ENCODE results near the gene PDIK1L. TPM values are rescaled to one million over a fixed set of nuclear protein-coding genes. Genes with fewer than 3 reads are reported as not detected.

The PDIK1L gene
- total RNA-seq, 2 experiments from 2014 or later = 11.7 to 13.4 TPM

DNA sequence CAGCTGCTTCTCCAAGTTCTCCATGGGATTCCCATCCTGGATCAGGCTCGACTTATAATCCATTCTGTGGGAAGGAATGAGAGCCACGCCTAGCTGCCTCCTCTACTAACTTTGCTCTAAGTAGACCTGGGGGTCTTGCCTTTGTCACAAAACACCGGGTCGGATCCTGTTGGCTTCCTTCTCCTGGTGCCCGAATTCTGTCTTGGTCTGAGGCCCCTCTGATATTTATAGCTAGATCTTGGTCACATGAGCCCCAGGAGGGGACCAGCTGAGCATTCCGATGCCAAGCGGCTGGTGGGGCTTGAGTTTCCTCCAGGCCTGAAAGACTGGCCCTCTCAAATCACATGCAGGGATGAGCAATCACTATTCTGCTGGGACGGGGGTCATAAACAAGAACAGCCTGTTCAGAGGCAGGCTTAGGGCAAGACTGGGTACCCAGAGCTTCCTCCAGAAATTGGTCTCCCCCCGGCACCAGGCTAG lies 44.2 kb upstream of the PDIK1L start, which contains the start of gene TRIM63:
TSS of gene TRIM63 (minus strand) at position 199 of the 480 bp plus-strand sequence. CDS start at position 63, 136 bp downstream.
- Mint-ChIP-seq H3K27me3 (peaks cover 6% of the 10 kb centered on the region), H3K36me3 (ENCODE audit: low read depth) (no peaks in the 10 kb centered on the region)

DNA sequence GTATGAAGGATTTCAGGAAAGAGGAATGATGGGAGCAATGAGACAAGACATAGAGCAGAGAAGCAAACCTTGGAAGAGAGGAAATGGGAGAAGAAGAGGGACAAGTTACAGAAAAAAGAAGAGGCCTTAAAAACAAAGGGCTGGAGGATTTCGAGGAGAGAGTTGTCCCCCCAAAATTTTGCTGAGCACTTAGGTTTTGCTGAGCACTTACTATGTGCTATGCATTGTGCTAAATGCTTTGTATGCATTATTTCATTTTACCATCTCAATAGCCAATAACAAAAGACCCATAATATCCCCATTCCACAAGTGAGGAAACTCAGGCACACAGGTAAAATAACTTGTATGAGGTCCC lies 41.7 kb upstream of the PDIK1L start:
- no peaks in the 10 kb centered on the region for H3K9me3 Mint-ChIP-seq
- TF ChIP-seq, protein P1, sequence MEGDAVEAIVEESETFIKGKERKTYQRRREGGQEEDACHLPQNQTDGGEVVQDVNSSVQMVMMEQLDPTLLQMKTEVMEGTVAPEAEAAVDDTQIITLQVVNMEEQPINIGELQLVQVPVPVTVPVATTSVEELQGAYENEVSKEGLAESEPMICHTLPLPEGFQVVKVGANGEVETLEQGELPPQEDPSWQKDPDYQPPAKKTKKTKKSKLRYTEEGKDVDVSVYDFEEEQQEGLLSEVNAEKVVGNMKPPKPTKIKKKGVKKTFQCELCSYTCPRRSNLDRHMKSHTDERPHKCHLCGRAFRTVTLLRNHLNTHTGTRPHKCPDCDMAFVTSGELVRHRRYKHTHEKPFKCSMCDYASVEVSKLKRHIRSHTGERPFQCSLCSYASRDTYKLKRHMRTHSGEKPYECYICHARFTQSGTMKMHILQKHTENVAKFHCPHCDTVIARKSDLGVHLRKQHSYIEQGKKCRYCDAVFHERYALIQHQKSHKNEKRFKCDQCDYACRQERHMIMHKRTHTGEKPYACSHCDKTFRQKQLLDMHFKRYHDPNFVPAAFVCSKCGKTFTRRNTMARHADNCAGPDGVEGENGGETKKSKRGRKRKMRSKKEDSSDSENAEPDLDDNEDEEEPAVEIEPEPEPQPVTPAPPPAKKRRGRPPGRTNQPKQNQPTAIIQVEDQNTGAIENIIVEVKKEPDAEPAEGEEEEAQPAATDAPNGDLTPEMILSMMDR (IDR thresholded peaks at IDR 0.05) = no peak
- H3K27ac Mint-ChIP-seq = no peak overlapping the region

More for the DNA sequence above, 44.2 kb upstream of the PDIK1L start, which contains the start of gene TRIM63:
- Mint-ChIP-seq H3K4me1 (ENCODE audit: low read depth) (no peaks in the 10 kb centered on the region), H3K4me3 (no peak within 1 kb of the TSS), H3K9me3 (no peaks in the 10 kb centered on the region), H3K27ac (no peak within 1 kb of the TSS)
- DNase-seq (no peak), ATAC-seq (no peak)
- TF ChIP-seq, protein P1 (IDR thresholded peaks at IDR 0.05) = no peak
- POLR2A ChIA-PET = no interaction called here
- intact Hi-C loops (cut with micrococcal nuclease) = no loop called here
- CTCF ChIA-PET = no interaction called here

DNA sequence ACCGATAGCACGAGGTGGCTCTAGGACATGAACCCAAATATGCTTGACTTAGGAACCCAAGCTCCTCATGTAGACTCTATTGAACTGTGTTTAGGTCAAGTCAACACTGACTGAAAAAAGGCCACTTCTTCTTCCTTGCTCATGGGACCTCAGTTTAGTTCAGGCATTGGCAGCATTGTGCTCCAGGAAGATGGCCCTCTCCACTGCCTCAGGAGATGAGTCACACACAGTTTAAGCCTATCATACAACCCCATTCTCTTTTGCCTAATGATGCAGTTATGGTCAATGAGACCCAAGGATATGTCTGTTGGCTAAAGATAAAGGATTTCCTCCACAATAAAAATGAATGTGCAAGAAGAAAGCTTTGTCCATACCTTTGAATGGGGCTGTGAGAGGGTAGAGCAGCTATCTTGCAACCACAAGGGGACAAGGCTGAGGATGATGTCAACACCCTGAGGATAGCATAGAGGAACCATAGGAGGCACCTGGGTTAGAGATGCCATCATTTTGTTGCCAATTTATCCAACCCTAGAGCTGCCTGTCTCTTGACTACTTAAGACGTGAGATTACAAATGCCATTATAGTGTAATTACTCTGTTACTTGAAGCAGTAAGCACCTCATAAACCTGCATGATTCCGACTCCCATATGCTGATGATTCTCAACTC lies 41.2 kb upstream of the PDIK1L start:
- peaks cover 11% of the 10 kb centered on the region for H3K27me3 Mint-ChIP-seq
- intact Hi-C loops (cut with micrococcal nuclease) = no loop called here
- H3K9me3 Mint-ChIP-seq = no peaks in the 10 kb centered on the region
- no peak overlapping the region for H3K27ac Mint-ChIP-seq
- no peak overlapping the region for H3K4me3 Mint-ChIP-seq
- ChIA-PET CTCF (interaction anchor here (1.0 to 1.3 kb wide), 3 partner anchors 34 to 99 kb away, joined by 4 to 5 read pairs (median 4); partner anchors contain the start of gene ZNF593), POLR2A (no interaction called here)
- TF ChIP-seq, protein P1 (IDR thresholded peaks at IDR 0.05) = no peak
- no peaks in the 10 kb centered on the region for H3K4me1 Mint-ChIP-seq (ENCODE audit: low read depth)
- ATAC-seq (no peak), DNase-seq (no peak)
- no peaks in the 10 kb centered on the region for H3K36me3 Mint-ChIP-seq (ENCODE audit: low read depth)

More for the DNA sequence above, 41.7 kb upstream of the PDIK1L start:
- no peaks in the 10 kb centered on the region for H3K36me3 Mint-ChIP-seq (ENCODE audit: low read depth)
- intact Hi-C loops (cut with micrococcal nuclease) = no loop called here
- no peak overlapping the region for H3K4me3 Mint-ChIP-seq
- POLR2A ChIA-PET = no interaction called here
- no peak for DNase-seq
- no peaks in the 10 kb centered on the region for H3K4me1 Mint-ChIP-seq (ENCODE audit: low read depth)
- CTCF ChIA-PET = interaction anchor here (1.0 to 1.3 kb wide), 2 partner anchors 34 to 100 kb away, joined by 4 to 5 read pairs; partner anchors contain the start of gene ZNF593
- ATAC-seq = no peak
- peaks cover 11% of the 10 kb centered on the region for H3K27me3 Mint-ChIP-seq

DNA sequence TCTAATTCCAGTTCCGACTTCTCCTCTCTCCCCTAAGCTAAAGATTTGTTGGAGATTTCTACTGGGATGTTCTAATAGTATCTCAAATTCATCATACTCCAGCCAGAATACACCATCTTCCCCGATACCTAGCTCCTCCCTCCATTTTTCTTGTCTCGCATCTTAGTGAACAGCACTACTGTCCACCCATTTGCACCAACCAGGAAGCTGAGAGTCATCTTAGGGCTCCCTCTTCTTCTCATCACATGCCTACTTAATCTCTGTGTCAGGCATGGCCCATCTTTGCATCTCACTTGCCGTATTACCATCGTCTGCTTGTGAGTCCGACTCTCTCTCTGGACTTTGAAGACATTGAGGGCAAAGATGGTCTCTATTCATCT lies 40.7 kb upstream of the PDIK1L start:
- ATAC-seq = no peak
- H3K9me3 Mint-ChIP-seq = no peaks in the 10 kb centered on the region
- intact Hi-C loops (cut with micrococcal nuclease) = no loop called here
- no peak overlapping the region for H3K4me3 Mint-ChIP-seq
- ChIA-PET POLR2A (no interaction called here), CTCF (interaction anchor here (1.0 to 1.3 kb wide), 3 partner anchors 35 to 99 kb away, joined by 4 to 5 read pairs (median 4); partner anchors contain the start of gene ZNF593)
- peaks cover 12% of the 10 kb centered on the region for H3K27me3 Mint-ChIP-seq
- no peak overlapping the region for H3K27ac Mint-ChIP-seq
- TF ChIP-seq, protein P1 (IDR thresholded peaks at IDR 0.05) = no peak
- no peaks in the 10 kb centered on the region for H3K4me1 Mint-ChIP-seq (ENCODE audit: low read depth)
- H3K36me3 Mint-ChIP-seq (ENCODE audit: low read depth) = no peaks in the 10 kb centered on the region
- DNase-seq = no peak

DNA sequence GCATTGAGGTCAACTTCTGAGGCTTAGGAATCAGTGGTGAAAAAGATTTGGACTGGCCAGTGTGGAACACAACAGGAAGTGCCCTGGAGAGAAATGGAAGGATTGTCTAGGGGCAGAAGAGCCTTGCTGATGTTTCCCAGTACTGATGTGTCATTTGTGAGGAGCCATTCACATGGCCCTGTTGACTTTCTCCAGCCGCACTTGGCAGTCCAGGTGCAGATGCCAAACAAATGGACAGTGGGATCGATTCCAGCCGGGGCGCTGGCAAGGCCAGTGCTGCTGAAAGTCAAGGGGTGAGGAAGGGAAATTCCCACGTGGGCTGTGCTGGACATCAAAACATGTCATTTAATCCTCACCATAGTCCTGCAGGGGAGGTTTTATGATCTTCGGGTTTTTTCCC lies 39.3 kb upstream of the PDIK1L start:
- H3K4me3 Mint-ChIP-seq = no peak overlapping the region
- POLR2A ChIA-PET = interaction anchor here (0.8 kb wide), 1 partner anchor 197 kb away, joined by 3 read pairs; no protein-coding TSS in a partner anchor
- intact Hi-C loops (cut with micrococcal nuclease) = no loop called here
- CTCF ChIA-PET = no interaction called here
- H3K9me3 Mint-ChIP-seq = no peaks in the 10 kb centered on the region
- peaks cover 16% of the 10 kb centered on the region for H3K27me3 Mint-ChIP-seq
- no peaks in the 10 kb centered on the region for H3K36me3 Mint-ChIP-seq (ENCODE audit: low read depth)
- DNase-seq (no peak), ATAC-seq (no peak)
- no peaks in the 10 kb centered on the region for H3K4me1 Mint-ChIP-seq (ENCODE audit: low read depth)
- TF ChIP-seq, protein P1 (IDR thresholded peaks at IDR 0.05) = no peak
- H3K27ac Mint-ChIP-seq = no peak overlapping the region

All from activated CD8-positive, alpha-beta T cell treated with anti-CD3 and anti-CD28 coated beads for 36 hours (primary cell).